Hematopoietic multipotent progenitor cell treated with erythropoietin and hydrocortisone succinate and interleukin-3 and kit ligand, for 6 days (in vitro differentiated cells): ENCODE measurements around the gene BAG3.
"Not testable (repeated sequence)": the region's sequence is repeated elsewhere in the genome, so short reads cannot be mapped to it uniquely, and the experiment has no call there.

Experiments
- DNase-seq: peaks from one replicate; pipeline ENCODE4 v3.0.0-alpha.2; 2015

BAG3 gene

GRCh38 chr10:119700321-119700954, 49.3 kb downstream of the BAG3 start:
- no peak for DNase-seq

GRCh38 chr10:119701861-119702260, 50.7 kb downstream of the BAG3 start:
- no peak for DNase-seq

- DNase-seq: no peak
Observed at GRCh38 chr10:119702583-119702982, 51.4 kb downstream of the BAG3 start.

- no peak for DNase-seq
Observed at GRCh38 chr10:119703903-119704508, 52.8 kb downstream of the BAG3 start.

- DNase-seq: no peak
Observed at GRCh38 chr10:119705434-119705831, 54.3 kb downstream of the BAG3 start.

- no peak for DNase-seq
Observed at GRCh38 chr10:119706521-119707278, 55.5 kb downstream of the BAG3 start.

- not testable (repeated sequence) for DNase-seq
Observed at GRCh38 chr10:119707331-119707730, 56.2 kb downstream of the BAG3 start.

GRCh38 chr10:119710935-119711334, 59.8 kb downstream of the BAG3 start:
- not testable (repeated sequence) for DNase-seq

- no peak for DNase-seq
Observed at GRCh38 chr10:119713744-119714483, 62.7 kb downstream of the BAG3 start.

GRCh38 chr10:119714484-119714816, 63.3 kb downstream of the BAG3 start:
- no peak for DNase-seq

- no peak for DNase-seq
Observed at GRCh38 chr10:119715628-119716505, 64.7 kb downstream of the BAG3 start.

- no peak for DNase-seq
Observed at GRCh38 chr10:119723161-119723560, 72.0 kb downstream of the BAG3 start.

GRCh38 chr10:119723624-119724023, 72.4 kb downstream of the BAG3 start:
- DNase-seq: no peak

- DNase-seq: peak; percentile 50
Observed at GRCh38 chr10:119724593-119725516, 73.7 kb downstream of the BAG3 start.

- no peak for DNase-seq
Observed at GRCh38 chr10:119725517-119725827, 74.3 kb downstream of the BAG3 start.

- peak; percentile 99 for DNase-seq
Observed at GRCh38 chr10:119725828-119726675, 74.9 kb downstream of the BAG3 start, which contains the start of gene INPP5F. INPP5F (plus strand) TSS chr10:119726050; CDS start chr10:119726263, 213 bp downstream.

GRCh38 chr10:119726676-119727261, 75.6 kb downstream of the BAG3 start:
- no peak for DNase-seq
